Pancreas (tissue), 10 donors: Measurements from ENCODE around the gene CNOT11. TPM values are rescaled to one million over a fixed set of nuclear protein-coding genes. Genes with fewer than 3 reads are reported as not detected.

Source experiments
- ATAC-seq, 4 donors: fragments of 200-7000 bp; cut with Tn5 transposase; one replicate each; pipeline versions ENCODE4 v1.8.0 to v1.9.1; 2020; ENCODE audit warnings: mild to moderate bottlenecking in 4 of 4, moderate library complexity in 4 of 4
- DNase-seq, 6 donors: peaks; one replicate each; pipeline ENCODE4 v3.0.0-alpha.2; 2020
- FAIRE-seq: peaks from 2 replicates; lab custom pipeline; 2012; peaks lifted over from hg19 to GRCh38; lab: Jason Lieb, UNC
- H3K27ac ChIP-seq, 4 donors: fragments of 200-600 bp; sonication (generic); 1 replicate in 3 of 4; 2 replicates in 1 of 4; pipeline versions ENCODE4 v1.5.0 to v1.8.0; 2020
- H3K27me3 ChIP-seq, 4 donors: fragments of 200-600 bp; one replicate each; pipeline ENCODE4 v1.8.0; 2021
- H3K36me3 ChIP-seq, 3 donors: fragments of 200-600 bp; sonication (generic) in 1 of 3; one replicate each; pipeline versions ENCODE4 v1.5.0 to v1.8.0; 2020 to 2021
- H3K4me1 ChIP-seq, 3 donors: fragments of 200-600 bp; one replicate each; pipeline ENCODE4 v1.8.0; 2021
- H3K4me3 ChIP-seq, 4 donors: fragments of 200-600 bp; sonication (generic) in 2 of 4; one replicate each; pipeline versions ENCODE4 v1.5.0 to v1.8.0; 2020 to 2021
- H3K9me3 ChIP-seq, 4 donors: fragments of 200-600 bp; one replicate each; pipeline ENCODE4 v1.8.0; 2021
- WGBS, 2 donors: extraction: QIAGEN DNeasy Blood & Tissue Kit; methylation state at CpG; one replicate each; pipeline ENCODE4 v1.1.7; 2013; 5-methylcytosine and 5-hydroxymethylcytosine counted together
- intact Hi-C, 3 donors: fragments of 100-400 bp; cut with DNase I; formaldehyde crosslinking; loops; one replicate each; pipeline versions ENCODE4 v1.11.1 to v1.14.2; 2022
- polyA plus RNA-seq, 2 donors: library from polyadenylated mRNA; stranded (reverse); fragments of 200-250 nt; gene quantifications; one replicate each; pipeline ENCODE4 v1.2.3, GENCODE V29; 2013
- total RNA-seq, 6 donors: library from RNA; stranded (reverse); fragmentation: NEBNext Ultra II Directional in 4 of 6; extraction: Animal tissue kit (Norgen Biotek cat#: 25700) in 4 of 6; gene quantifications; one replicate each; pipeline versions ENCODE4 v1.2.1 to v1.2.4, GENCODE V29; 2021 to 2023
- TF ChIP-seq, protein P1 (sequence below), 4 donors: fragments of 200-600 bp; sonication (generic) in 3 of 4; IDR thresholded peaks; one replicate each; pipeline versions ENCODE4 v1.5.0 to v1.8.0; 2021; ENCODE audit warnings: antibody characterized with exemption in 4 of 4
- donor health status: healthy with polysubstance abuse.
- donor health status: DM: no; HTN: no; CAD: no; lungs with moderate emphysema.
- donor health status: DM: no; HTN: no; CAD: no.
- donor health status: control.
- donor health status: control.
- donor health status: Bipolar disorder and iron deficiency.
- donor health status: DM: yes; HTN: yes; CAD: no.
- donor health status: DM: no; HTN: no; CAD: no.
- donor health status: DM: no; HTN: no; CAD: no.
- donor health status: DM: yes; HTN: yes; CAD: no.

CNOT11 gene
- total and polyA plus RNA-seq, 8 donors: 10.2 to 25.4 (median 17.6) TPM

DNA sequence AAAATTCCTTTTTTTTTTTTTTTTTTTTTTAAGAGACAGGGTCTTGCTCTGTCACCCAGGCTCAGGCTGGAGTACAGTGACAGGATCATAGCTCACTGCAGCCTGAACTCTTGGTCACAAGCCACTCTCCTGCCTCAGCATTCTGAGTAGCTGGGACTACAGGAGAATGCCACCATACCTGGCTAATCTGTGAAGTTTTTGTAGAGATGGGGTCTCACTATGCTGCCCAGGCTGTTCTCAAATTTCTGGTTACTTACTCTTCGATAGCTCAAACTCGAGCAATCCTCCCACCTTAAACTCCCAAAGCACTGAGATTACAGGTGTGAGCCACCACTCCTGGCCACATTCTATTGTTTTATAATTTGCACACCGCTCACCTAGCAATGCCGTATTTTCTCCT lies 28.8 kb downstream of the CNOT11 start:
- peaks cover 3 to 63% (median 13%) of the 10 kb centered on the region in 3 donors for H3K36me3 ChIP-seq

DNA sequence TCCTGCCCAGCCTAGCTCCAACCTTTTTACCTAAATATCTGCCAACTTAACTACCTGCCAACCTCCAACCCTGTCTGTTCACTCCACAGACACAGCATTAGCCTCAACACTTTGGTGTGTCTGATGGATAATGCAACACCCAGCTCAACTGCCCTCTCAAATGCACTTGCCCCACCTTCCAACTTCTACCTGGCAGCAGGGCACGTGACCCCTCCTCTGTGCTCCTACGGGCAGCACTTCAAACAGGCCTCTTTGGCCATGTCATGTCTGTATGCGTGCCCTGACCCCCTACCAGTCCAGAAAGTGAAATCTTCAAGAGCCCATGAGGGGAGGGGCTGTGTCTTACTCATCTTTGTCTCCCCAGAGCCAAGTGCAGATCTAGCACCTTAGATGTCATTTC lies 30.3 kb downstream of the CNOT11 start:
- intact Hi-C loops: no loop called here
- WGBS, 2 donors: 94 to 95% methylated on average over 3 of the region's 3 CpGs
- DNase-seq (no peak), FAIRE-seq (no peak), ATAC-seq (no peak)
- Histone ChIP-seq H3K36me3 (peaks cover 3 to 78% (median 20%) of the 10 kb centered on the region in 3 donors), H3K4me3 (no peak overlapping the region), H3K27me3 (no peaks in the 10 kb centered on the region), H3K4me1 (no peaks in the 10 kb centered on the region), H3K9me3 (no peaks in the 10 kb centered on the region), H3K27ac (no peak overlapping the region)
- TF ChIP-seq, protein P1, sequence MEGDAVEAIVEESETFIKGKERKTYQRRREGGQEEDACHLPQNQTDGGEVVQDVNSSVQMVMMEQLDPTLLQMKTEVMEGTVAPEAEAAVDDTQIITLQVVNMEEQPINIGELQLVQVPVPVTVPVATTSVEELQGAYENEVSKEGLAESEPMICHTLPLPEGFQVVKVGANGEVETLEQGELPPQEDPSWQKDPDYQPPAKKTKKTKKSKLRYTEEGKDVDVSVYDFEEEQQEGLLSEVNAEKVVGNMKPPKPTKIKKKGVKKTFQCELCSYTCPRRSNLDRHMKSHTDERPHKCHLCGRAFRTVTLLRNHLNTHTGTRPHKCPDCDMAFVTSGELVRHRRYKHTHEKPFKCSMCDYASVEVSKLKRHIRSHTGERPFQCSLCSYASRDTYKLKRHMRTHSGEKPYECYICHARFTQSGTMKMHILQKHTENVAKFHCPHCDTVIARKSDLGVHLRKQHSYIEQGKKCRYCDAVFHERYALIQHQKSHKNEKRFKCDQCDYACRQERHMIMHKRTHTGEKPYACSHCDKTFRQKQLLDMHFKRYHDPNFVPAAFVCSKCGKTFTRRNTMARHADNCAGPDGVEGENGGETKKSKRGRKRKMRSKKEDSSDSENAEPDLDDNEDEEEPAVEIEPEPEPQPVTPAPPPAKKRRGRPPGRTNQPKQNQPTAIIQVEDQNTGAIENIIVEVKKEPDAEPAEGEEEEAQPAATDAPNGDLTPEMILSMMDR (IDR thresholded peaks at IDR 0.05): no peak

More for the DNA sequence above, 28.8 kb downstream of the CNOT11 start:
- TF ChIP-seq, protein P1 (IDR thresholded peaks at IDR 0.05): no peak
- Histone ChIP-seq H3K4me1 (no peaks in the 10 kb centered on the region), H3K27ac (no peak overlapping the region), H3K27me3 (no peaks in the 10 kb centered on the region), H3K9me3 (no peaks in the 10 kb centered on the region), H3K4me3 (no peak overlapping the region)
- intact Hi-C loops: no loop called here
- ATAC-seq: no peak
- 95 to 97% methylated on average over 4 of the region's 4 CpGs for WGBS, 2 donors
- no peak for DNase-seq
- FAIRE-seq: no peak

DNA sequence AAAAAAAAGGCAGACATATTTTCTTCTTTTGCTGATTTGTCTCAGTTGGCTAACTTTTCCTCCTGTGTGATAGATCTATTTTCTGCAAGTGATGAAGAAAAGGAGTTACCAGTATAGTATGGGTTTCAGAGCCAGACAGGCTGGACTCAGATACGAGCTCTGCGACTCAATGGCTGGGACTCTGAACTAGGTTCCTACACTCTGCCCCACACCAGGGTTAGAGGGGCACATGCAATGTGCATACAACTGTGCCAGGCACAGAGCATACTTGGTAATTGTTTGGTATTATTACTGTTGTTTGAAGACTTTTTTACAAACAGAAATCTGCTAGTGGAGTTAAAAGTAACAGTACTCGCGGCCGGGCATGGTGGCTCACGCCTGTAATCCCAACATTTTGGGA lies 34.0 kb downstream of the CNOT11 start:
- ATAC-seq: no peak
- peaks cover 3 to 63% (median 20%) of the 10 kb centered on the region in 3 donors for H3K36me3 ChIP-seq
- FAIRE-seq: no peak

DNA sequence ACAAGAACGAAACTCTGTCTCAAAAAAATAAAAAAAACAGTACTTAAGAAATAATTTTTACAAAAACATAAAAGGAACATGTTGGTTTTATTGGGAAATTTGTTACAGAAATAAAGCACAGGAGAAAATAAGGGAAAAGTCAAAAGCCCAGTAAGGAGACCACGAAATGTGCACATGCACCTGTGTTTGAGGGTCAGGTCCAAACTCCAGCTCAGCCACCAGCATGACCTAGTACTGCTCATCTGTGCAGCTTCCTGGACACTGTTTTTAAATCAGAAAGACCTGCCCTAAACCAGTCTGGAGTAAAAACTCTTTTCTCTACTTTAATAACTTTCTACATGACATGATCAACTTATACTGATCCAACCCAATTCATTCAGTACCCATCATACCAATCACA lies 34.6 kb downstream of the CNOT11 start:
- Histone ChIP-seq H3K4me1 (no peaks in the 10 kb centered on the region), H3K27me3 (no peaks in the 10 kb centered on the region), H3K27ac (no peak overlapping the region), H3K36me3 (peaks cover 3 to 58% (median 17%) of the 10 kb centered on the region in 3 donors), H3K4me3 (no peak overlapping the region), H3K9me3 (no peaks in the 10 kb centered on the region)
- intact Hi-C loops: no loop called here
- DNase-seq: no peak
- 95 to 98% methylated on average over 2 of the region's 2 CpGs for WGBS, 2 donors
- ATAC-seq: no peak
- TF ChIP-seq, protein P1 (IDR thresholded peaks at IDR 0.05): no peak
- FAIRE-seq: no peak

More for the DNA sequence above, 34.0 kb downstream of the CNOT11 start:
- no peak for DNase-seq
- WGBS, 2 donors: 95 to 97% methylated on average over 6 of the region's 6 CpGs
- no peaks in the 10 kb centered on the region for H3K4me1 ChIP-seq
- TF ChIP-seq, protein P1 (IDR thresholded peaks at IDR 0.05): no peak
- H3K27me3 ChIP-seq: no peaks in the 10 kb centered on the region
- intact Hi-C loops: no loop called here
- no peak overlapping the region for H3K4me3 ChIP-seq
- no peaks in the 10 kb centered on the region for H3K9me3 ChIP-seq
- no peak overlapping the region for H3K27ac ChIP-seq

DNA sequence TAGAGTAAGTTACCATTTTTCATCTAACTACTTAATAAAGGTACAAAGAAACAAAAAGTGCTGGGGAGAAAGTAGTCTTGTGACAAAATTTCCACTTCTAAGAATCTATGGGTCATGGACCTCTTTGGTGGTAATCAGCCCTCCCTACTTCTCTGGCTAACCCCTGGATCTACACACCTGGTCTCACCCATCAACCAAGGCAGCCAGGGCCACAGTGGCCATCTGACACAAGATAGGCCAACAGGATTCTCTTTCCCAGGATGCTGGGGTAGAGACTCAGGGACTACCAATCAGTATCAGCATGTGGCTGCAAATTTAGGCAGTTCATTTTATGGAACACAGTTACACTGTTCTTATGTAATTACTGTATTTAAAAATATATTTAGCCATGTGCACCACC lies 38.0 kb downstream of the CNOT11 start:
- intact Hi-C loops: no loop called here
- TF ChIP-seq, protein P1 (IDR thresholded peaks at IDR 0.05): no peak
- DNase-seq (no peak), ATAC-seq (no peak), FAIRE-seq (no peak)
- no peak overlapping the region for H3K4me3 ChIP-seq
- no peaks in the 10 kb centered on the region for H3K27me3 ChIP-seq
- H3K27ac ChIP-seq: no peak overlapping the region
- peaks cover 0 to 1% (median 0%) of the 10 kb centered on the region in 3 donors for H3K4me1 ChIP-seq
- no peaks in the 10 kb centered on the region for H3K9me3 ChIP-seq
- H3K36me3 ChIP-seq: peaks cover 0 to 40% (median 10%) of the 10 kb centered on the region in 3 donors
